Activated CD4-positive, alpha-beta T cell treated with anti-CD3 and anti-CD28 coated beads for 4 hours (primary cell): Measurements from ENCODE around the gene CFAP20.
"Not testable (repeated sequence)": the region's sequence is repeated elsewhere in the genome, so short reads cannot be mapped to it uniquely, and the experiment has no call there.

Experiments
- DNase-seq, 2 donors: peaks; one replicate each; pipeline ENCODE4 v3.0.0-alpha.2; 2020

The CFAP20 gene

DNA sequence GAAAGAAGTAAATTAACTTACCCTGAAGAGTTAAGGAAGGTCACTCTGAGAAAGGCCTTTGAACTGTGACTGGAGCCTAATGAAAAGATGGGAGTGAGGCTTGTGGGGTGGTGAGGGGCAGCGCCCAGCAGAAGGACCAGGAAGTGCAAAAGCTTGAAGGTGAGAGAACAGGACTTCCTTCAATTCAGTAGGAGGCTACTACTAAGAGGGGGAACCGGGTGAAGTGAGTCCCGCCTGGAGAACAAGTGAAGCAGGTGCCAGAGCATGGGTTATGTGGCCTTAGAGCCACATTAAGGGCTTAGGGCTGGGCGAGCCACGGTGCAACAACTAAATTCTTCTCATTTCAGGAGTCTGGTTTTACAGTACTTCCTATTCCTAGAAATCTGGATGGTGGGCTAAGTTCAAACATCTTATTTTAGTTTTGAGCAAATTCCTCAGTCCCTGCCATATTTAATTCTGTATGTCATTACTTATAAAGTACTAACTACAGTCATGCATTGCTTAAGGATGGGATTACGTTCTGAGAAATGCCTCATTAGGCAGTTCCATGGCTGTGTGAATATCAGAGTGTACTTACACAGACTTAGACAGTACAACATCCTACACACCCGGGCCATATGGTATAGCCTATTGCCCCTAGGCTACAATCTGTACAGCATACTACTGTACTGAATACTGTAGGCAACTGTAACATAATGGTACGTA, 5.1 kb downstream of the CFAP20 start:
- DNase-seq, result no peak

DNA sequence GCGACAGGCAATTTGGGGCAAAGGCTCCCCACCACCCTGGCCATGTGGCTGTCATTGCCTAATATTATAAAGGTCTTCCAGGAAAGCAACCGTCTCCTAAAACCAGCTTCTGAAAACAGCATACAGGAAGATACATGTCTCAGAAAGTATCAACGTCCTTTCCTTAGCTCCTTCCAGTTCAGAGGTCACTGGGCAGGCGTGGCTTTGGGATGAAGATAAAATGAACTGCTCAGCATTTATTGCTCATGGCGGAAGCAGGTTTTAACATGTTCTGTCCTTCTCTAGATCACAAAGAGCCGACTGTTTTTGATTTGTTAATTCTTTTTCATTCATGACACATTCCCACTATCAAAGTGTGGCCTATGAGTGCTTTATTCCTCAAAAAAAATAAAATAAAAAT, 8.0 kb downstream of the CFAP20 start:
- DNase-seq, result no peak

DNA sequence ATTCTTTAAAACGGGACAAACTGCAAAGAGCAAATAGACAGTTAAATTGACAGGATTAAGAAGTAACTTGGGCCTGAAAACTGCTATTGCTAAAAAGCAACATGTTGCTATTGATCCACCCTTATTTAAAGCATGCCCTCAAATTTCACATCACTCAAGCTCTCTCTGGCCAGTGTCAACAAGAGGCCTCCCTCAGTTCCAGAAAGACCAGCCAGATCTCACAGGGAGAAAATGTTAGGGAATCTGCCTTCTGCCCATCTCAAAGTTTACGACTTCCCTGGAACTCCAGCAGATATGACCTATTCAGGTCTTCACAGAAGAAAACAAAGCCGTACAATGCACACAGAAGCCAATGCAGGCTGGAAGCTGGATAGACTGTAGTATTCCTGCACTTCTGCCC, 8.9 kb downstream of the CFAP20 start:
- DNase-seq, result no peak

DNA sequence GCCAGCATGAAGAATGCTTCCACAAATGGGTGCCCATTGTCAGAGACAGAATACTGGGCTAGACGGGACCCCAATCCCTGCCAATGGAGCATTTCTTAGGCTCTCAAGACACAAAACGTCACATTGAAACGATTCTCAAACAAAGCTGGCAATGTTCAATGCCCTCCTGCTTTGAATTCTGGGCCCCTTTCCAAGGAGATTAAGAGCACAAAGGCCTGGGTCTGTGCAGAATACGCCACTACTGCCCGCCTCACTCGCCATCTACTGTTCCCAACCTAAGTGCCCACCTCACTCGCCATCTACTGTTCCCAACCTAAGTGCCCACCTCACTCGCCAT, 9.7 kb downstream of the CFAP20 start:
- DNase-seq, result no peak

DNA sequence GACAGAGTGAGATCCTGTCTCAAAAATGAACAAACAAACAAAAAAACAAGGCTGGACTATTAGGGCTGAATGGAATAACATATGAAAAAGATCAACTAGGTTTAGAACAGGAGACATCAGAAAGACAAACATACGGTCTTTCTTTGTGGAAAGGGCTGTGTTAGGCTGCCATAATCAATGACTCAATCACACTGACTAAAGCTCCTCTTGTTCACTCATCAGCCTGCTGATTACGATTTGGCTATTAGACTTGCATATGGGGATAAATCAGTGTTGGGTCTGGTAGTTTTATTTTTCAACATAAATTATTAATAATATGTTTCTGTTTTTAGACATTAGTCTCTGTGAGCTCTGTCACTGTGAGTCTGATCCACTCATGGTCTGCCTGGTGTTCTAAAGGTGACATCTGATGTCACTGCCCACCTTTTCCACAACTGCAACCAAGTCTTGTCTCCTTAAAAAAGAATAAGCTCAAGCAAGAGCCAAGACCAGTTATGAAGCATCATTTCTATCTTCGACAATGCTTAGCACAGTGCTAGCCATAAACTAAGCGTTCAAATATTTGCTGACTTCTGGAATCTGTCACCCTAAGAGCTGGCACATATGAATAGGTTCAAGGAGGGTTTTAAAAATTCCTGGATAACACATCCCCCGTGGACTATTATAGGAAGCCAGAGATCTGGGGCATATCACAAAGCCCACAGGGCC, 10.2 kb downstream of the CFAP20 start:
- no peak for DNase-seq

DNA sequence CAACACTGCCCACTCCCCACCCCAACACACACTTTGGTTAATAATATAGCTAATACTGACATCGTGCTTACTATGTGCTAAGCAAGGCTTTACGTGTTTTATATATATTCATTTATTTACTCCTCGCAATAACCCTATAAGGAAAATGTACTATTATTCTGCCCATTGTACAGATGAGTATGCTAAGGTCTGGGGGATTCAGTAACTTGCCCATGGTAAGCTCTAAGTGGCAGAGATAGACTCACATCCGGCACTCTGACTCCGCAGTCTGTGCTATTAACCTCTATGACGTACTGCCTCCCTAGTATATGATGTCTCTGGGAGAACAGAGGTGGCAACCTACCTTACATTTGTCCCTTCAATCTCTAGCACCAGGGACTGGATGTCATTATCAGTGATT, 12.7 kb downstream of the CFAP20 start:
- DNase-seq, result no peak

DNA sequence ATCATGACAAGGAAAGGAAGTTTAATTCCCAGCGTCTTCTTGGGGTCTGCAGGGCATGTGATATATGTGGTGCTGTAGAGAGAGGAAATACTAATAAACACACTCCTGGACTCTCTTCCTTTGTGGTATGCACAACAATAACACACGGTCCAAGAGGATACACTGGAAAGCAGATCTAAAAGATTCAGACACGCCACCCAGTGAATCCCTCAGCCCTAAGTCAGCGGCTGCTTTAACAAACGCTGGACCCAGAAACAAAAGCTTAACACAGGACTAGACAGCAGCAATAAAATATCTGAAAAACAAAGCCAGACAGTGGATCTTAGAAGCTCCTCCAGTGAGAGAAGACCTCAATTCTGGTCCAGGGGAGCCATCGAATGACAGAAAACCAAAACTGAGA, 13.1 kb downstream of the CFAP20 start:
- no peak for DNase-seq

DNA sequence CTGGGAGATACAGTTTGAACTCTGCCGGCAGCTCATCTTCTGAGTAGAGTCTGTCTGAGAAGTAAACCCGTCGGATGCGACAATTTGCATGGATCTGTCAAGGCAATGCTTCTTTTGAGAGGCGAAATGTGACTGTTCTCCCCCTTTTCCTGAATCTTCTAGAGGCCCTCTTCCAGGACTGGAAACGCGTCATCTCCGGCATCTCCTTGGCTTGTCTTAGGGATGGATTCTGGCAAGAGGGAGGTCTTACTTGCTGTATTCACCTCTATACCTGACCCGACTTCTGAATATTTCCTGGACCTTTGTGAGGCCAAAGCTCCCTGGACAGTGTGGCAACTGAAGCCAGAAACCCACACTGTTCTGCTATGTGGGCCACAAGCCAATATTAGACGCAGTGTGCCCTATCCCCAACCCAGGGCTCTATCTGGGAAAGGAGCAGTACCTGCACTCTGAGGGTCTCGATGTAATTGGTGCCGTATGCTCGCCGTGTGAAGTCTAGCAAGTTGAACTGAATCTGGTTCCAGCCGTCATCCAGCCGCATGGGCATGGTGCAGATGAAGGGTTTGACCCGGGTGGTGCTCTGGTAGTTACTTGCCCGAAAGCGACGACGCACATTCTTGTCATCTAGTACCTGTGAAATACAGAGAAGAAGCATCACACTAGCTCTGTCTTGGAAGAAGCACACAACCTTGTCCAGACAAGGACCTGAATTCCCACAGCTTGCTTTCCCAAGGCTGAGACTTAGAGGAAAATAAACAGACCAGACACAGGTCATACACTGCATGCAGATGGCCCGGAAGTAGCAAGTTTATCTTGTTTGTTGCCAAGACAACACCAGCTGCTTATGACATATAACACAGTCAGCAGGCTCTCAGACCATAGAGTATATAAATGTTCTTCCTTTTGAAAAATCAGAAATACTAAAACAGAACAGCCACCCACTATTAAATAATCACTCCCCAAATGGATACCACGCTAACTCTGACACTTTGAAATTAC, 14.1 kb downstream of the CFAP20 start:
- DNase-seq, result no peak

DNA sequence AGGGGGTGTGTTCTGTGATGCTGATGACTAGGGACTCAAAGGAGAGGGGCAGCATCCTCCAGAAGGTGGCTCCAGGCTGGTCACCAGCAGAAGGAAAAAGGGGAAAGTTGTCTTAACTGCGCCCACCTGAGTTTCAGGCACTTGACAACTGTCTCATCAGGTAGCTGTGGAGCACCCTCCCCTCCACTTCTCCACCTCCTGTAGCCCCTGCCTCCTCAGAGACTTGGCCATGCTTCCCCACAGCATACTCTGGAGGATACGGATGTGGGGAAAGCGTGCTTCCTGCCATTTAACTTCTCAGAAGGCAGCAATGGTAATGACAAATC, 17.9 kb downstream of the CFAP20 start:
- no peak for DNase-seq

DNA sequence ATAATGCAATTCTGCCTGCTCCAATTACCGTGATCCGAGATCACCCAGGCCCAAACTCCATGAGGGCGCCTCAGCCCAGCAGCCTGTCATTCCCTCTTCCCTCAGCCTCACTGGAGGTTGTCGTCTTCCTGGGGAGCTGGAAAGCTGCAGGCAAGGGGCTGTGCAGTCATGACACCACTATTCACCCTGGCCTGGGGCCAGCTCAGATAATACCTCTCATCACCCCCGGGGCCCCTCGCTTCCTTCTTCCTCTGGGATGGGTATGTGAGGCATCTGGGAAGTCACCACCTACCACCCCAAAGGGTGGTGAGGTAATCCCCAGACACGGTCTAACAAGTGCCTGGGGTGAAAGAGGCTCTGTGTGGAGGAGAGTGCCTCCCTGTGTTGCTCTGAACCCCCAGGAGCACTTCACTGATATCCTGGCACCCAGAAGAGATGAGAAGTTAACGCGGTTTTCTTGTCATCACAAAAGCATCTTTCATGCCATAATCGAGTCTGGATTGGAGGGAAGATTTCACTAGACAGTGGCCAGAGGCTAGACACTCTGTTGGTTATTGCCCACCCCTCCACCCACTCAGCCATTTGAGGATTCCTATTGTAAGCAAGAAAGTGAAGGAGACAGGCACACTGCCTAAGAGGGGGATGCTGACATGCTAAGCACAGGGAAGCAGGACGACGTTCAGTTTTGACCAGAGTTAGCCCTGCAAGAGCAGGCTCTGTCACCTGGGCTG, 18.4 kb downstream of the CFAP20 start:
- DNase-seq, result no peak

DNA sequence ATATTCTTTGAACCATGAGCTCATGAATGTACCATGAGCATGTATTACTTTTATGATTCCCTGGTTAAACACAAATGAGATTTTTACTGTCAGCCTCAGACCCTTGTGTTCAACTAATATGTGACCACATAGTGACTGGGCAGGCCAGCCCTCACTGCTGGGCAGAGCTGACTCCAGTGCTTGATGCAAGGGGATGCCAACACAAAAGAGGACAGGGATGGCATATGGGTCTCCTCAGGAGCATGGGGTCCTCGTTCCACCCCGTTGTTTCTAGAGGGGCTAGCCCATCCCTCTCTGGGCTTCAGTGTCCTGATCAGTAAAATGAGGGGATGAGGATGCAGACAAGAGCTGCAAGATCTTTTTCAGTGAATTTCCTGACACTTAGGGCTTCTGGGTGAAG, 19.3 kb downstream of the CFAP20 start:
- no peak for DNase-seq

DNA sequence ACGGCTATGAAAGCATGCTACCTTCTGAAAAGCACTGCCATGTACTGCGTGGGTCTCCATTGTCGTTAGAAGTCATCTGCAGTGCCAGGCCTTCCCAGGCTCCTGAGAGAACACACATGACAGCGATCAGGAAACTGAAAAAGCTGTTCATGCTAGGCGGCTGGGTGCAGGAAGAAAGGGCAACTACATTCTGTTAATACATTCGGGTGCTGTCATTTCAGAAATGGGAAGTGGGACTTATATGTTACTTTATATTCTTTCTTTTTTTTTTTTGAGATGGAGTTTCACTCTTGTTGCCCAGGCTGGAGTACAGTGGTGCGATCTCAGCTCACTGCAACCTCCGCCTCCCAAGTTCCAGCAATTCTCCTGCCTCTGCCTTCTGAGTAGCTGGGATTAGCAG, 19.9 kb downstream of the CFAP20 start:
- no peak for DNase-seq

DNA sequence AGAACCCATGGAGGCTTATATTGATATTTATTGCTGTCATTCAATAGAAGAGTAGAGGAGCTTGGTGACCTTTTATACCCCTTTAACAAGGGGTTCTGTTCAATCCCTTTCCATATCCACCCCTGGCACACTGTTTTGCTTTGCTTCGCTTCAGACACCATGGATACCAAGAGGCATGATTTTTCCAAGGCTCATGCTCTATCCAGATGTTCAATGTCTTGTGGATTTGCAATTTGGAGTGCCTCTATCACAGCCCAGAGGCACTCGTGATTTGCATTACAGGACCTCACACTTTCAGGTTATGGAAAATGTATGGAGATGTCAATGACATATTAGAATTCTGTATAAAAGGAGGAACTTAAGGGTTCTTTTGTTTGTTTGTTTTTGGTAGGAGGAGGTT, 21.5 kb downstream of the CFAP20 start:
- DNase-seq, result no peak

DNA sequence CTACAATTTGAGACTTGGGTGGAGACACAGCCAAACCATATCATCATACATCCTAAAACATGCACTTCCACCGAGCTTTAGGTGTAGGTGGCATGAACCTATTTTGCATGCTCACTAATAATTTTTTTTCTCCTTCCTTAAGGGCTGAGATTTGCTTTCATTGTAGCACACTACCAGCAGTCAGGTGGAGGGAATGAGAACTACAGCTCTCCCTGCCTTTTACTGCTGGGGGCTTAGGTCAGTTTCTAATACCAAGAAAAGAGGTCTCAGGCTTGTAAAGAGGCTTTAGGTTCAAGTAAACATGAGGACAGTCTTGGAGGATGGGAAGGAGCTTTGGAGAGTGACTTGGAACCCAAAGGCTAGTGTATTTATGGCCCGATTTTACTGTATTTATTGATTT, 22.0 kb downstream of the CFAP20 start:
- DNase-seq, result no peak

DNA sequence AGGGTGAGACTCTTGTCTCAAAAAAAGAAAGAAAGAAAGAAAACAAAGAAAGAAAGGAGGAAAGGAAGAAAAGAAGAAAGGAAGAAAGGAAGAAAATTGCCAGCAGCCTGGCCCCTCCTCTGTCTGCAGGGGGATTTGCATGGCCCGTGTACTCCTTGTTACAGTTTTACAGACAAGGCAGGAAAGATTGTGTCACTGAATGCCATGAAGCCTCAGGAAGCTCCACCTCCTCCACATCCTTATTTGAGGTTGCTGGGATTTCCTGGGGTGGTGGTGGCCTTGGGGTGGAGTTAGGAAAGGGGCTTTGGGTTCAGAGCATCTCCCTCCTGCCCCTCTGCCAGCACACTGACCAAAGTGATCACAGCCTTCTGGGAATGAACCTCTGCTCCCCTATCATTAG, 23.6 kb downstream of the CFAP20 start:
- no peak for DNase-seq

DNA sequence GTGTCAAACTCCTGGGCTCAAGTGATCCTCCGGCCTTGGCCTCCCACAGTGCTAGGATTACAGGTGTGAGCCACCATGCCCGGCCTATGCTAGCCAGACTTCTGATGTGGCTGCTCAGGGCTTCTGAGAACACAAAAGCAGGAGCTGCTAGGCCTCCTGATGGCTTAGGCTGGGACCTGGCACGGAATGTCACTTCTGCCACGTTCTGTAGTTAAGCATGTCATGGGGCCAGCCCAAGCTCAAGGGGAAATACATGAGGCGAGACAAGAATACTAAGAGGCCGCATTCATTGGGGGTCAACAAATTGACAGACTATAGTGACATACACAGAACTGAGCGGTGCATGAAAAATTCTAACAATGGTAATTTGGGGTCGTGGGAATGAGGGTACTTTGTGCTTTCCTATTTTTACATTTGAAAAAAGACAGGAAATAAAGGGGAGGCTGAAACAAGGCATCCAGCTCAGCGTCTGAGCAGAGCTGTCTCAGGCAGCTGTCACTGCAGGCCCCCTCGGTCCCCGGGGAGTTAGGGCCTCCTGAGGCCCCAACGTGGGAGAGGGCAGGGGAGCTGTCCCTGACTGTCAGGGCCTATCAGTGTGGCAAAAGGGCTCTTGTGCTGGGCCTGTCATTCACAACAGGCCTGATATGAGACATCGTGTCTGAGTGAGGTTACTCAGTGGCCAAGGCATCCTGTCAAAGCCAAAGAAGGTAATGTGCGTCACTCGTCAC, 26.4 kb downstream of the CFAP20 start:
- no peak for DNase-seq

DNA sequence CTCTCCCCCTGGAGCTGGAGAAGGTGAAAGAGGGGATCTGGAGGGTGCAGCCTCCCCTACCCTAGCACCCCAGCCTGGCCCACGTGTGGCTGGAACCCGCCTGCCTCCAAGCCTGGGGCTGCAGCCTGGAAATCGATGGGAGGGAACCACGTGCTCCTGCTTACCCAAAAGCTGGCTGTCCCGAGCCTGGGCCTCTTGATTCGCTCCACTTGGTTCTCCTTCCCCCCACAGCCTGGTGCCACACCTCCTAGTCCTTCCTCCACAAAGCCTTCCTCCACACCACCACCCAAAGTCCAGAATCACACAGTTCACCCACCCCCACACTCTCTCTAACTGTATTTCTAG, 29.3 kb downstream of the CFAP20 start:
- DNase-seq, result no peak

DNA sequence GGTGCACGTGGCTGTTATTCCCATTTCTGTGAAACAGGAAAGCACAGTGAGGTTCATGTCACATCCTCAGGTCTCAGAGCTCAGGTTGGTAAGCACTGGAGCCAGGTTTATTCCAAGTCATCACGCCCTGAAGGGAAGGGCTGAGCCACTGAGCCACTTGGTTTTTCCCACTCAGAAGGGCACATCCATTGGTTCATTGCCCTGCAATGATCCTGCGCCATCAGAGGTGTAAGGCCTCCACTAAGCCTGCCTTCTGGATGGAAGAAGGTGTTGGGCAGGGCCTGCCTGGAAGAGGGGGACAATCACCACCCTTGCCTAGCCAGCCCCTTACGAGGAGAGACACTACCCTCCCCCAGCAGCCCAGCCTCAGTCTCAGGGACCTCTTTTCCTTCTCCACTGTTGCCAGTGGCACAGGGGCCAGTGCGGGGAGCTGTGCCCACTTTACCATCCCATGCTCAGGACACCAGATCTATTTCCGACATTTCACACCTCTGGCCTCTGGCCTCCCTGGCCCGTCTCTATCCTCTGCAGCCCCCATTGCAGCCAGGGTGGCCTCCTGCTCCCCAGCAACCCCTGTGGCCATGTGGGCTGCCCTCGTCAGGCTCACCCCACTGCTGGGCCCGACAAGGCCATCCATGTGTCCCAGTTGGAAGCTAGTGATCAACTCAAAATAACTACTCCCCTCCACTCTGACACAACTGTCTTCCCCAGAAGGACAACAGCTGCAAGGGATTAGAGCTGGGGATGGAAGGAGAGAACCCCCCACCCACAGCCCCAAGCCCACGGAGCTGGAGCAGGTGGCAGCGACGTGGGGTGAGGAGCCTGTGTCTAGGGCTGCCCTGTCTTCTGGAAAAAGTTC, 29.9 kb downstream of the CFAP20 start:
- DNase-seq, result no peak

DNA sequence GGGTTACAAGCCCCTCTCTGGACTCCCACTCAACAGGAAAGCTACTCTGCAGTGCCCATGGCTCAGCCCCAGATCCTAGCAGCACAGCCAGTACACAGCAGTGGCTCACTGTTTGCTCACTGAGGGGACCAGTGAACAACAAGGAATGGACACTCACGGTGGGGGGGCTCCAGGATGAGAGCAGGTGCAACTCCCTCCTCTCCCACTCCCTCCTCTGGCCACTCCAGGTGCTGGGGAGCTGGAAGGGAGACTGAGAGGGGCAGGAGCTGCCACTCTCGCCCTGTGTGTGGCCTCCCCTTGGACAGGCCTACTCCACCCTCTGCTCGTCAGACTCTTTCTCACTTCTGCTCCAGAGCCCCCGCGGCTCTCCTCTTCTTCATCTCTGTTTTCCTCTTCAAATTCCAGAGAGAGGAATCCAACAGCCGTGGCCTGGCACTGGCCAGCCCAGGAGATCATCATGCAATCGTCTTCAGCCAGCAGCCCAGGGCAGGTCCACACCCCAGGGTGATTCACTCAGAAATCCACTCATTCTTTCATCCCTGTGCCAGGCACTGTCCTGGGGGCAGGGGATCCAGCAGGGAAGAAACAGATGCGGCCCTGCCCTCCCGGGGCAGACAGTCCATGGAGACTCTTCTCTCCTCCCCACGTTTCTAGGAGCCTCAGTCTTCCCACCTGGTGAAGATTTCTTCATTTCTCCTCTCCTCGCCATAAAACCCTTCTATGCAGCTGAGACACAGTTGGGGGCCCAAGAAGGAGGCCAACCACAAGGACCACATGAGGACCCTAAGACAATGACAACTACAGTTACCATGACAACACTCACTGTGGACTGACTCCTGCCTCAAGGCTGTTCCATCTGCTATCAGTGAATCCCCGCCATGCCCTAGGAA, 30.7 kb downstream of the CFAP20 start:
- no peak for DNase-seq

DNA sequence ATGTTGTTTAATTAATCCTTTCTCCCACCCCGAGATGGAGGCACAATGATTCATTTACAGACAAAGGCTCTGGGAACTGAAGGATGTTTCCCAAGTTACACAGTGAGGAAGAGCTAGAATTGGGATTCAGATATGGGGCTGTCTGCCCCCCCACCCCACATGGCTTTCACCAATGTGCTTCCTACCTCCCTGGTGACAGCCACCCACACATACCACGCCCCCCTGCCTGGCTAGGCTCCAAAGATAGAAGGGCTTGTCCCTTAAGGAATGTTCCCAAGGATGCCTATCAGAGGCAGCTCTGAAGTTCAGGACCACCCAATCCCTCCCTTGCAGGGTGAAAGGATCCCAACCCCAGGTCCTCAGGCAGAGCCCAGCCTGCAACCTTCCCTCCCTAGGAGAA, 32.9 kb downstream of the CFAP20 start:
- no peak for DNase-seq

DNA sequence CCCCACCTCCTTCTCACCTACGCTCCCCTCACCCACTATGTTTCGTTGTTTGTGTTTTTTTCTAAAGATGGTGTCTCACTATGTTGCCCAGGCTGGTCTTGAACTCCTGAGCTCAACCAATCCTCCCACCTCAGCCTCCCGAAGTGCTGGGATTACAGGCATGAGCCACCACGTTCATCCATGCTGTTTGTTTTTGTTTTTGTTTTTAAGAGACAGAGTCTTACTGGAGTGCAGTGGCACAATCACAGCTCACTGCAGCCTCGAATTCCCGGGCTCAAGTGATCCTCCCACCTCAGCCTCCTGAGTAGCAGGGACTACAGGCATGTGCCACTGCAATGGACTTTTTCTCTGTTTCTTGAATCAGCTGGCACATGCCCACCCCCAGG, 33.6 kb downstream of the CFAP20 start:
- not testable (repeated sequence) for DNase-seq
